Activated CD4-positive, alpha-beta memory T cell treated with anti-CD3 and anti-CD28 coated beads, Interleukin-2, amount 10 ng/mL, durations not matched to agents 7 days and 5 days (primary cell): ENCODE results near the gene CELSR2. TPM values are rescaled to one million over a fixed set of nuclear protein-coding genes. Genes with fewer than 3 reads are reported as not detected.

Experiments
- CTCF ChIA-PET: fragments of 350-600 bp; sonication (Branson Sonifier 250); formaldehyde crosslinking; loops from one replicate; lab custom pipeline; 2021; ENCODE audit warnings: antibody characterized with exemption, inconsistent platforms; lab: Charles Lee
- POLR2A ChIA-PET: fragments of 350-600 bp; sonication (Branson Sonifier 250); formaldehyde crosslinking; loops from one replicate; lab custom pipeline; 2021; ENCODE audit warnings: antibody characterized with exemption; lab: Charles Lee
- DNase-seq: peaks from one replicate; pipeline ENCODE4 v3.0.0-alpha.2; 2020
- H3K27ac Mint-ChIP-seq: one replicate; pipeline ENCODE4 v1.8.0; 2021; ENCODE audit warnings: mild to moderate bottlenecking, mixed read lengths
- H3K27me3 Mint-ChIP-seq: one replicate; pipeline ENCODE4 v1.8.0; 2021; ENCODE audit warnings: mixed read lengths
- H3K36me3 Mint-ChIP-seq: one replicate; pipeline ENCODE4 v1.8.0; 2021; ENCODE audit warnings: low read depth, mixed read lengths
- H3K4me1 Mint-ChIP-seq: one replicate; pipeline ENCODE4 v1.8.0; 2021; ENCODE audit warnings: mixed read lengths
- H3K4me3 Mint-ChIP-seq: one replicate; pipeline ENCODE4 v1.8.0; 2021; ENCODE audit warnings: mild to moderate bottlenecking, mixed read lengths
- H3K9me3 Mint-ChIP-seq: one replicate; pipeline ENCODE4 v1.8.0; 2021; ENCODE audit warnings: mixed read lengths
- total RNA-seq, 2 experiments: library from RNA; stranded (reverse); gene quantifications; one replicate each; pipeline ENCODE4 v1.2.3, GENCODE V29; 2021

The CELSR2 gene
- total RNA-seq, 2 experiments from 2014 or later: 2.0 to 2.2 TPM

GRCh38 chr1:109255097-109255651, 5.8 kb downstream of the CELSR2 start:
- CTCF ChIA-PET: interaction anchor here (1.7 kb wide), 1 partner anchor 54 kb away, joined by 4 read pairs; no protein-coding TSS in a partner anchor
- H3K9me3 Mint-ChIP-seq: no peaks in the 10 kb centered on the region
- H3K4me1 Mint-ChIP-seq: peaks cover 2% of the 10 kb centered on the region
- DNase-seq: no peak
- POLR2A ChIA-PET: interaction anchor here (1.0 kb wide), 1 partner anchor 143 kb away, joined by 3 read pairs; the partner anchor contains the start of gene SORT1
- H3K27ac Mint-ChIP-seq: no peak overlapping the region
- peaks cover 16% of the 10 kb centered on the region for H3K27me3 Mint-ChIP-seq
- no peaks in the 10 kb centered on the region for H3K36me3 Mint-ChIP-seq
- no peak overlapping the region for H3K4me3 Mint-ChIP-seq

GRCh38 chr1:109255678-109256077, 6.3 kb downstream of the CELSR2 start:
- no peak overlapping the region for H3K4me3 Mint-ChIP-seq
- H3K9me3 Mint-ChIP-seq: no peaks in the 10 kb centered on the region
- H3K27ac Mint-ChIP-seq: no peak overlapping the region
- peaks cover 15% of the 10 kb centered on the region for H3K27me3 Mint-ChIP-seq
- H3K36me3 Mint-ChIP-seq: no peaks in the 10 kb centered on the region
- ChIA-PET CTCF (interaction anchor here (1.1 kb wide), 1 partner anchor 238 kb away, joined by 3 read pairs; the partner anchor contains the start of gene CYB561D1), POLR2A (no interaction called here)
- peaks cover under 1% of the 10 kb centered on the region for H3K4me1 Mint-ChIP-seq
- no peak for DNase-seq

- Mint-ChIP-seq H3K4me1 (no peaks in the 10 kb centered on the region), H3K9me3 (no peaks in the 10 kb centered on the region), H3K36me3 (no peaks in the 10 kb centered on the region), H3K27me3 (peaks cover 14% of the 10 kb centered on the region), H3K27ac (no peak overlapping the region), H3K4me3 (no peak overlapping the region)
- DNase-seq: no peak
- CTCF ChIA-PET: interaction anchor here (1.1 to 1.7 kb wide), 2 partner anchors 238 to 276 kb away, joined by 3 to 4 read pairs; partner anchors contain the start of gene CYB561D1
- POLR2A ChIA-PET: interaction anchor here (1.1 kb wide), 1 partner anchor 27 kb away, joined by 3 read pairs; the partner anchor contains the start of gene PSRC1
These were observed 6.7 kb downstream of the CELSR2 start for GRCh38 chr1:109256085-109256484.

- Mint-ChIP-seq H3K9me3 (no peaks in the 10 kb centered on the region), H3K36me3 (no peaks in the 10 kb centered on the region), H3K4me3 (no peak overlapping the region), H3K27ac (no peak overlapping the region), H3K4me1 (no peaks in the 10 kb centered on the region), H3K27me3 (peaks cover 6% of the 10 kb centered on the region)
- ChIA-PET POLR2A (interaction anchor here (0.6 to 1.1 kb wide), 2 partner anchors 26 to 73 kb away, joined by 3 read pairs; partner anchors contain the start of gene PSRC1), CTCF (interaction anchor here (0.7 to 1.7 kb wide), 5 partner anchors 10 to 1600 kb away, joined by 3 to 6 read pairs (median 3); no protein-coding TSS in a partner anchor)
- DNase-seq: no peak
These were observed 7.8 kb downstream of the CELSR2 start for GRCh38 chr1:109256971-109257681.

GRCh38 chr1:109257682-109258421, 8.5 kb downstream of the CELSR2 start:
- no peak for DNase-seq
- POLR2A ChIA-PET: no interaction called here
- H3K4me3 Mint-ChIP-seq: no peak overlapping the region
- CTCF ChIA-PET: interaction anchor here (1.7 kb wide), 1 partner anchor 275 kb away, joined by 4 read pairs; no protein-coding TSS in a partner anchor
- H3K36me3 Mint-ChIP-seq: no peaks in the 10 kb centered on the region
- no peaks in the 10 kb centered on the region for H3K4me1 Mint-ChIP-seq
- peaks cover 3% of the 10 kb centered on the region for H3K27me3 Mint-ChIP-seq
- no peaks in the 10 kb centered on the region for H3K9me3 Mint-ChIP-seq
- no peak overlapping the region for H3K27ac Mint-ChIP-seq

GRCh38 chr1:109258481-109259466, 9.4 kb downstream of the CELSR2 start:
- ChIA-PET POLR2A (interaction anchor here (0.9 kb wide), 1 partner anchor 22 kb away, joined by 3 read pairs; no protein-coding TSS in a partner anchor), CTCF (interaction anchor here (1.3 kb wide), 1 partner anchor 274 kb away, joined by 3 read pairs; no protein-coding TSS in a partner anchor)
- Mint-ChIP-seq H3K4me3 (no peak overlapping the region), H3K27ac (no peak overlapping the region), H3K36me3 (no peaks in the 10 kb centered on the region), H3K27me3 (peaks cover 3% of the 10 kb centered on the region), H3K4me1 (peaks cover 2% of the 10 kb centered on the region), H3K9me3 (no peaks in the 10 kb centered on the region)
- DNase-seq: no peak

GRCh38 chr1:109259674-109260557, 10.6 kb downstream of the CELSR2 start:
- H3K27me3 Mint-ChIP-seq: peaks cover 3% of the 10 kb centered on the region
- no peak overlapping the region for H3K27ac Mint-ChIP-seq
- H3K9me3 Mint-ChIP-seq: no peaks in the 10 kb centered on the region
- H3K4me1 Mint-ChIP-seq: peaks cover 2% of the 10 kb centered on the region
- DNase-seq: no peak
- no peak overlapping the region for H3K4me3 Mint-ChIP-seq
- ChIA-PET CTCF (interaction anchor here (1.3 kb wide), 1 partner anchor 273 kb away, joined by 3 read pairs; no protein-coding TSS in a partner anchor), POLR2A (interaction anchor here (0.9 kb wide), 1 partner anchor 23 kb away, joined by 3 read pairs; no protein-coding TSS in a partner anchor)
- no peaks in the 10 kb centered on the region for H3K36me3 Mint-ChIP-seq

- Mint-ChIP-seq H3K9me3 (no peaks in the 10 kb centered on the region), H3K27me3 (peaks cover 2% of the 10 kb centered on the region), H3K36me3 (no peaks in the 10 kb centered on the region), H3K27ac (no peak overlapping the region), H3K4me1 (peaks cover 2% of the 10 kb centered on the region), H3K4me3 (no peak overlapping the region)
- DNase-seq: no peak
- ChIA-PET CTCF (interaction anchor here (0.8 to 2.5 kb wide), 2 partner anchors 233 to 271 kb away, joined by 3 to 8 read pairs; partner anchors contain the start of gene CYB561D1), POLR2A (no interaction called here)
These were observed 11.7 kb downstream of the CELSR2 start for GRCh38 chr1:109261006-109261405.

GRCh38 chr1:109261578-109261977, 12.2 kb downstream of the CELSR2 start:
- CTCF ChIA-PET: interaction anchor here (0.8 to 2.5 kb wide), 2 partner anchors 233 to 271 kb away, joined by 3 to 8 read pairs; partner anchors contain the start of gene CYB561D1
- Mint-ChIP-seq H3K4me1 (peaks cover 2% of the 10 kb centered on the region), H3K36me3 (no peaks in the 10 kb centered on the region), H3K27ac (no peak overlapping the region), H3K4me3 (no peak overlapping the region), H3K9me3 (no peaks in the 10 kb centered on the region), H3K27me3 (no peaks in the 10 kb centered on the region)
- POLR2A ChIA-PET: no interaction called here
- no peak for DNase-seq

GRCh38 chr1:109262231-109263055, 13.1 kb downstream of the CELSR2 start:
- Mint-ChIP-seq H3K27me3 (no peaks in the 10 kb centered on the region), H3K36me3 (no peaks in the 10 kb centered on the region), H3K4me1 (peaks cover 2% of the 10 kb centered on the region), H3K4me3 (no peak overlapping the region), H3K9me3 (no peaks in the 10 kb centered on the region), H3K27ac (no peak overlapping the region)
- CTCF ChIA-PET: interaction anchor here (0.7 to 2.5 kb wide), 4 partner anchors 55 to 270 kb away, joined by 3 to 8 read pairs (median 5); partner anchors contain the start of gene SORT1
- POLR2A ChIA-PET: interaction anchor here (0.7 kb wide), 1 partner anchor 270 kb away, joined by 3 read pairs; no protein-coding TSS in a partner anchor
- no peak for DNase-seq
